HPDE6-E6E7 (cell line): ENCODE data around the gene THBD.

Experiments
- DNase-seq: peaks from one replicate; pipeline ENCODE4 v3.0.0; 2011; ENCODE audit warnings: missing footprints; ENCODE audit errors: extremely low spot score

The THBD gene

DNA sequence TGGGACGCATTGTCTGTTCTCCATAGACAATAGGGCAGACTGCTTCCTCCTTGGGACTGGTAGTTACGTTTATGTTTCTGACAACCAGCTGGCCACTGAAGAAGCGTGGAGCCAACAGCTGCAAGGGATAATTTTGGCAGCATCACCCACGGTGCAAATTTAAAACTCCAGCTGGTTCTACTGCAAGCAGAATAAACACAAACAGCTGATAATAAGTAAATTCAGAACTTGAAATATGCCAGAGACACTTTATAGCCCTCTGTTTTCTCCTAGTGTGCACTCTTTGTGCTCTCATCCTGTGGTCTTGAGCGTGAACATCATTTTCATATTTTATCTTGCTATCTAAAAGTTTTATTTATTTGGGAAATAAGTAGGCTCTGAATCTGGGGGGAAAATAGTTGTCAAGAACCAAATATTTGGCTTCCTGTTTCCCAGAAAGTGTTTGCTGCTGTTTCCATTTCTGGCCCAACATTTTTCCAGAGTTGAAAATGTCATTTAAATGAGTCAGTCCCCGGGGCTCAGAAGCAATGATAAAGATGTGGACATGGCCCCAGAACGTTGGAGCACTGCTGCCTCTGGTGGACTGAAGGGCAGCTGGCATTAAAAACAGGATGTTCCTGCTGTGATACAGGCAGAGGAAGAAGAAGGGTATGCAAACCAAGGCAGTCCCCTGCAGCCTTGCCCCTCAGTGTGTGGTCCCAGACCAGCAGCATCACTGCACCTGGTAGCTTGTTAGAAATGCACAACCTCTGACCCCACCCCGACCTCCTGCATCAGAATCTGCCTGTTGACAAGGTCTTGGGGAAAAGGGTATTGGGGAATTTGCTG, 12.5 kb upstream of the THBD start:
- DNase-seq = no peak

DNA sequence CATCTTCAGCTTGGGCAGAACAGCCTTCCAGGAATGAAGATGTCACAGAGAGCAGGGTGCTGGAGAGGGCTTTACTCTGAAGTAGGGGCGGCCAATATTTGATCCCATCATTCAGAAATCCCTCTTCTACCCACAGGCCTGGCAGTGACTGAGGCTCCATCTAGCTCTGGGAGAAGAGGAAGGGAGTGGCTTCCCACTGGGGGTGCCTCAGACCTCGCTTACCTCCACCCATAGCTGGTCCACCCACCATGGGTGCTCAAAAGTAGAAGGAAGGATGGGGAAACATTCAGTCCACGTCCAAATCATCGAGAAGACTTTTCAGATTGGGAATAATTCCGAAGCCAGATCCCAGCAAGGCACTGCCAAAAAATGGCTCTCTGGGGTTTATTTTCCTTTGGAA, 11.8 kb upstream of the THBD start:
- no peak for DNase-seq

DNA sequence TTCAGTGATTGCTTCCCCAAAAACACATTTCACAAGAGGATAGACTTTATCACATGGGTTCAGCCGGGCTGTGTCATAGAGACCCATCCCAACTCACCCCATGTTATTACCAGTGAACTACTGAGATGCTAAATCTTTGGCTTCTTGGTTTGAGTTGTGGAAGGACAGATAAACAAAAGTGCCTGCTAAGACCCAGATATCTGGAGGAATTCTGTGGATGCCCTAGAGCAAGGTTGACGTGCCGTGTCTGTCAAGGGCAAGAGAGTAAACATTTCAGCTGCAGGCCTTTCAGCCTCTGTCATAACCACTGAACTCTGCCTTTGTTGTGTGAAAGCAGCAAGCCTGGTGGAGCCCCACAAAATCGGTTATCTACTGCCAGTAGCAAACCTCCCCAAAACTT, 11.2 kb upstream of the THBD start:
- DNase-seq = no peak

GRCh38 chr20:23059846-23060245, 10.4 kb upstream of the THBD start:
- no peak for DNase-seq

GRCh38 chr20:23059001-23059400, 9.5 kb upstream of the THBD start:
- DNase-seq = no peak

GRCh38 chr20:23058240-23058639, 8.8 kb upstream of the THBD start:
- DNase-seq = no peak

- no peak for DNase-seq
Observed at GRCh38 chr20:23052904-23053303, 3.4 kb upstream of the THBD start.

- peak; percentile 70 for DNase-seq
Observed at GRCh38 chr20:23050847-23051627, 1.6 kb upstream of the THBD start.

- peak; percentile 63 for DNase-seq
Observed at GRCh38 chr20:23050076-23050838, 785 bp upstream of the THBD start.

DNA sequence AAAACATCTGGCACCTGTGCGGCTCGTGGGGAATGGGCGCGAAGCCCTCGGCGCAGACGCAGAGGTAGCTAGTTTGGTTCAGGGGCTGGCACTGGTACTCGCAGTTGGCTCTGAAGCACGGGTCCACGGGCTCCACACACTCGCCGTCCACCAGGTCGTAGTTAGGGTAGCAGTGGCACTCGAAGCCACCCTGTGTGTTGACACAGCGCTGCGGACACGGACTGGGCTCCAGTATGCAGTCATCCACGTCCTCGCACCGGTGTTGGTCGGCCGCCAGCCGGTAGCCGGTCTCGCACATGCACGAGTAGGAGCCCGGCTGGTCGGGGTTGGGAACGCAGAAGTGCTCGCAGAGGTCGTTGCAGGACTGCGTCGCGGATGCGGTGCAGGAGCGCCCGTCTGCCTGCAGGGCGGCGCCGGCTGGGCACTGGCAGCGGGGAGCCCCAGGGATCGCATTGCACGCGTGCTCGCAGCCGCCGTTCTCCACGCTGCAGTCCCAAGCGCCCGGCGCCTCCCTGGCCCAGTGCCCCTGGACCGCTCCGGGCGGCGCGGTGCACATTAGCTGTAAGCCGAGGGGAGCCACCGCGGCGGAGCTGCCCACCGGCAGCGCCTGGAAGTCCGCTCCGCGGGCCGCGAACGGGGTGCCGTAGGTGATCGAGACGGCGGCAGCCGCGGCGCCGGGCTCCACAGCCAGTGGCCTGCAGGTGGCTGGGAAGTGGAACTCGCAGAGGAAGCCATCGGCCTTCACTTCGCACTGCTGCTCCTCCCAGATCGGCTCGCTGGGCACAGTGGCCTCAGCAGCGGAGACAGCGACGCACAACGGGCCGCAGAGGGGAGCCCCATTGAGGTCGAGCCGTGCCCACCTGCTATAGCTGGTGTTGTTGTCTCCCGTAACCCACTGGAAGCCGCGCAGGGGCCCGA, 930 bp downstream of the THBD start:
- peak; percentile 62 for DNase-seq

- DNase-seq = no peak
Observed at GRCh38 chr20:23047738-23048214, 1.7 kb downstream of the THBD start.

GRCh38 chr20:23047001-23047737, 2.3 kb downstream of the THBD start:
- DNase-seq = no peak

DNA sequence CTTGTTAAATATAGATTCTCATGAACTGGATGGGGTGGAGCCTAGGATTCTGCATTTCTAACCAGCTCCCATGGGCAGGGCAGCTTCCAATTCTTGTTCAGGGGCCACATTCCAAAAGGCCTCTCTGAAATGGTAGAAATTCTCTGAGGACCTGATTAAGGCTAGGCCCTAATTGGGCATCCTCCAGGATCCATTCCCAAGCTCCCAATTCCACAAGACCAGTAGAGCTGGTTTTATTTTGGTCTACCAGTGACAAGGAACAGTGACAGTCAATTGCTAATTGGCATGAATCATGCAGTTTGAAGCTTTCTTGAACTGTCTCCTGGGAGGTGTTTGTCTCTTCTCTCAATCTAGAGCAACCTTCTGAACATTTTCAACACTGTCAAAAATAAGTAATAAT, 3.0 kb downstream of the THBD start:
- no peak for DNase-seq

GRCh38 chr20:23043376-23043775, 6.1 kb downstream of the THBD start:
- DNase-seq = no peak

DNA sequence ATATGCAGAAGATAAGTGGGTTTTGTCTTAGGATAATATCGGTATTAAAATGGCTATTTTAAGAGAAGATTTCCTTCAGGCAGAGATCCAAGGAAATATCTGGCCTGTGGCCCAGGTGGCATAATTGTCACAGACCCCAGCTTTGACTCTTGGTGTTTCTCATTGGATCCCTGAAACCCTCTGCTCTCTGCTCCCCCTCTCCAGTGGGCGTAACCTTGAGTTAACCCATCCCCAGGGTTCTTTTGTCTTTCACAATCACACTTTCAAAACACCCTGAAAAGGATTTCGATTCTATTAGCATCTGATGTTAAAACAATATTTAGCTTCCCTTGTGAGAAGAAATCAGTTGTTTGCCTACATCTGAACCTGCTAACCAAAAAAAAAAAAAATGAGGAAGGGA, 7.2 kb downstream of the THBD start:
- no peak for DNase-seq

DNA sequence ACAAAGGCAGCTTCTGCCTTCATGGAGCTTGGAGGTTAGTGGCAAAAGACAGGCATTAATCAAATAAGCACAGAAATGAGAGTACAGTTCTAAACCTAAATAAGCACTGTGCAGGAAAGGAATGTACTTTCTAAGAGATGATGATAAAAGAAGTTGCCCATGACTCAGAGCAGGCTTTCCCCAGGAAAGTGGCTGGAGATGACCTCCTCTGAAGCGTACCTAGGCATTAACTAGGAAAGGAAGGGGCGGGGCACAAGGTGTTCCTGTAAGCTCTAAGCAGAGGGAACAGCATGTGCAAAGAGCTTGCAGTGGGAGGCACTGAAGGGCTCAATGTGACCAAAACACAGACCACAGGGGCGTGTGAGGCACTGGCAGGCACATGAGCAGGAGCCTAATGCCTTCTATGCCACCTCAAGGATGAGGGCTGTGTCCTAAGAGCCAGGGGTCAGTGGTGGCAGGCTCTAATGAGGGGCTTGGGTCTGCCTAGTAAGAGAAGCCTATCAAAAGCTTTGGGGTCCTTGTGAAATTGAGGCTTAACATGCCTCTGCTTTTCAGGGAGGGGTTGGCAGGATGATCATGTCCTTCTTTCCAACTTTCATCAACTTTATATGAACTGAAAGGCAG, 9.5 kb downstream of the THBD start:
- DNase-seq = no peak

DNA sequence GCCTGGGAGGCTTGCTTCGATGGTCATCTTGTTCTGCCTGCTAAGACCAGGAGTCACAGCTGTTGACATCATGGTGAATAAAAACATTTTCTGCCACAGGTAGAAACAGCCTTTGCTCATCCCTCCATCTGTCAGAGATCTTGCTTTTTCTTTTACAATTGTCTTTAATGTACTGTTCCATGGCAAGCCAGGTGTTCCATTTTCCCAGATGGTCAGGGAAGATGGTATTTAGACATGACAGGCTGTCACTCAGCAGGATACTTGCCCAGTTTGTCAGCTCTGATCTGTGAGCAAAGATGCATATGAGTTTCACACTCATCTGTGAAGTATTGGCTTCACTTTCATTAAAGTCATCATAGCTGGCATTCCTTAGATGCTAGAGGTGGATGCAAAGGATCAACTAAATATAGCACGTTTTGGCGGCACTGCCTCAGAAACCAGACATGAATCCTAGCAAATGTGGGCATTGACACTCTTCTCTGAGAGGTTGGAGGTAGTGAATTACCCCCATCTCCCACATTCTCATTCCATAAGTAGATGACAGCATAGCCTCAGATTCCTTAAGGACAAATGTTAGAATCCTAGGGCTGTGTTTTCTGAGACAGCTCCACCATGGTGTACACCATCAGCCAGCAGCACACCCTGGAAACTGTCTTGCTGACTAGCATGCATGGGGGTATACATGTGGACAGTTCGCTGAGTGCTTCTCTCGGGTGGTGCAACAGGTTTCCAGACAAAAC, 10.2 kb downstream of the THBD start:
- DNase-seq = no peak

DNA sequence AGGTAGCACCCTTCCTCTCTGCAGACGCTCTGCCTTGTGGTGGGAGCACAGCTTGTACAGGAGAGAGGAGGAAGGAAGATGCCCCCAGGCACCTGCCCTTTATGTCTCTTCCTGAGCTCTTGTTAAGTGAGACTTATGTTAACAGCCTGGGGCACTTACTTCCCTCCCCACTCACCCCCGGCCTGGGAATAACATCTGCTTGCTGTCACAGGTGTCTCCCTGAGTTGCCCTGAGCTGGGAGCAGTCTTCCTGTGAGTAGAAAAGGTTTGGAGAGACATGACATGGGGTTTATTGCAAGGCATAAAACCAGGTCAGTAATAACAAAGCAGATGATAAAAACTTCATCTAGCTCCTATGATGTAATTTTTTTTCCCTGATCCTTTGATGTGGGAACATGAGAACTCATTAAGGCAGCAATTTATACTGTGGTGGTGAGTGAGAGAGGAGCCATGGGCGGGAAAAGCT, 12.4 kb downstream of the THBD start:
- no peak for DNase-seq

DNA sequence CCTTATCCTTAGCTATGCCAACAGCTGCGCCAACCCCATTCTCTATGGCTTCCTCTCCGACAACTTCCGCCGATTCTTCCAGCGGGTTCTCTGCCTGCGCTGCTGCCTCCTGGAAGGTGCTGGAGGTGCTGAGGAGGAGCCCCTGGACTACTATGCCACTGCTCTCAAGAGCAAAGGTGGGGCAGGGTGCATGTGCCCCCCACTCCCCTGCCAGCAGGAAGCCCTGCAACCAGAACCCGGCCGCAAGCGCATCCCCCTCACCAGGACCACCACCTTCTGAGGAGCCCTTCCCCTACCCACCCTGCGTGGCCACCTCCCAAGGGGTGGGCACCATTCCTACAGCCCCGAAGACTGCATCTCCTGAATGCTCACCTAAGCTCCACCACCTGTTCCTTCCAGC, 13.1 kb downstream of the THBD start:
- DNase-seq = no peak
